Astrocyte of the cerebellum (primary cell): ENCODE measurements around the gene MAGI1.

Experiments
- DNase-seq: peaks from one replicate; pipeline ENCODE4 v3.0.0-alpha.2; 2011; ENCODE audit warnings: low read depth
- H3K4me3 ChIP-seq: 2 replicates; pipeline ENCODE4 v1.5.1; 2011; ENCODE audit warnings: mild to moderate bottlenecking, low read depth, low read length, moderate library complexity
- in situ Hi-C: cut with HindIII; loops from 2 replicates; pipeline ENCODE4 v1.10.0; 2017; ENCODE audit warnings: low sequenced_read_pairs
- TF ChIP-seq, protein P1 (sequence below): IDR thresholded peaks from 2 replicates; pipeline ENCODE4 v1.5.1; 2012; ENCODE audit warnings: low read length, low read depth, moderate library complexity, mild to moderate bottlenecking; ENCODE audit errors: missing control alignments

MAGI1 gene

DNA sequence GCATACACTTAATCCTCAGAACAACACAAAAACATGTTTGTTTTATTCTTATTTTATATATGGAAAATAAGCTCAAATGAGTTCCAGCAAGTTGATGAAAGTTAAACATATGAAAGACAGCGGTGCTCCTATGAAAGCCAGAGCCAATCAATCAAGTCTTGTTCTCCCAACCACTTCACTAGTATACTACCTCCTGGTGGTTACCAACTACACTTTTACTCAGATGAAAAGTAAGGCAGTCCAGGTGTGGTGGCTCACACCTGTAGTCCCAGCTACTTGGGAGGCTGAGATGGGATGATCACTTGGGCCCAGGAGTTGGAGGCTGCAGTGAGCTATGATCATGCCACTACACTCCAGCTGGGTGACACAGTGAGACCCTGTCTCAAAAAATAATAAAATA is 66.0 kb downstream of the MAGI1 start:
- in situ Hi-C loops: no loop called here
- no peak overlapping the region for H3K4me3 ChIP-seq
- no peak for DNase-seq
- TF ChIP-seq, protein P1, sequence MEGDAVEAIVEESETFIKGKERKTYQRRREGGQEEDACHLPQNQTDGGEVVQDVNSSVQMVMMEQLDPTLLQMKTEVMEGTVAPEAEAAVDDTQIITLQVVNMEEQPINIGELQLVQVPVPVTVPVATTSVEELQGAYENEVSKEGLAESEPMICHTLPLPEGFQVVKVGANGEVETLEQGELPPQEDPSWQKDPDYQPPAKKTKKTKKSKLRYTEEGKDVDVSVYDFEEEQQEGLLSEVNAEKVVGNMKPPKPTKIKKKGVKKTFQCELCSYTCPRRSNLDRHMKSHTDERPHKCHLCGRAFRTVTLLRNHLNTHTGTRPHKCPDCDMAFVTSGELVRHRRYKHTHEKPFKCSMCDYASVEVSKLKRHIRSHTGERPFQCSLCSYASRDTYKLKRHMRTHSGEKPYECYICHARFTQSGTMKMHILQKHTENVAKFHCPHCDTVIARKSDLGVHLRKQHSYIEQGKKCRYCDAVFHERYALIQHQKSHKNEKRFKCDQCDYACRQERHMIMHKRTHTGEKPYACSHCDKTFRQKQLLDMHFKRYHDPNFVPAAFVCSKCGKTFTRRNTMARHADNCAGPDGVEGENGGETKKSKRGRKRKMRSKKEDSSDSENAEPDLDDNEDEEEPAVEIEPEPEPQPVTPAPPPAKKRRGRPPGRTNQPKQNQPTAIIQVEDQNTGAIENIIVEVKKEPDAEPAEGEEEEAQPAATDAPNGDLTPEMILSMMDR: no peak

DNA sequence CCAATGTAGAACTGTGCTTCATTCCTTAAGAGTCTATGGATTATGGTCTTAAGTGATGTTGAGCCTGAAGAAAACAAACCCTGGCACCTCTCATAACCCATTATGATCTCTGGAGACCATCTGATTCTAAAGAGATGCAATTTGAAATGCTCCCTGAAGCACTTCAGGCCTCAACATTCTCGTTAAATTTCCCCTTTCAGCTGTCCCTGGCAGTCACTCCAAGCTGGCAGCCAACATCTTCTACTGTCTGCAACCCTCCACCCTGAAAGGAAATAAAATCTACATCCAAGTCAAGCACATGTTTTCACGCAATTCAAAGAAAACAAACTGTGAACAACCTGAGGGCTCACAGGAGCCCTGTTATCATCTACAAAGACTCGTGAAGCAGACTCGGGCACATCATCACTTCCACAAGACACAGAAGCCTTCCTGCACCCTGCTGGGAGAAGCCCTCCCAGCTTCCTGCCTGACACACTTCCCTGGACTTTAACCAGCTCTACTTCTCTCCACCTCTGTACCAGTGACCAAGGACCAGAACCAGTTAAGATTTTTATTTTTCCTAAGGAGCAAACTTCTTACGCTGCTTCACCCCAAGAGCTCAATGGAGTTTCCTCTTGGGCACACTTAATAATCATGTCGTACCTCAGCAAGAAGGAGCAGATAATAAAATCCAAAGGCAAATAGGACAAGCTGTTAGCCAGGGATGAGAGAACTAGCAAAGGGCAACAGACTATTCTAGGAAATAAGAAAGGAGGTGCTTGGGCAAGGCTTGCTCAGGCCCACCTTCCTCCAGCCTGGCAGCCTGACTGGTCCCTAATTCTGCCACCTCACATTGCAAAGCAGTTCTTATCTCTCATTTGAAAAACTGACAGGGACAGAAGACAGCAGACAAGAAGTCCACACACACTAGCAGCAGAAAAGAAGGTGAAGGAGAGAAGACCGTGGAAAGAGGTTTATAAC is 67.1 kb downstream of the MAGI1 start:
- DNase-seq: no peak
- in situ Hi-C loops: no loop called here
- TF ChIP-seq, protein P1: no peak
- H3K4me3 ChIP-seq: no peak overlapping the region

GRCh38 chr3:65968996-65969395 is 69.7 kb downstream of the MAGI1 start:
- TF ChIP-seq, protein P1: no peak
- in situ Hi-C loops: no loop called here
- H3K4me3 ChIP-seq: no peak overlapping the region
- DNase-seq: no peak

- in situ Hi-C loops: no loop called here
- no peak overlapping the region for H3K4me3 ChIP-seq
- no peak for DNase-seq
- TF ChIP-seq, protein P1: no peak
These were observed 71.3 kb downstream of the MAGI1 start for GRCh38 chr3:65967451-65967850.

DNA sequence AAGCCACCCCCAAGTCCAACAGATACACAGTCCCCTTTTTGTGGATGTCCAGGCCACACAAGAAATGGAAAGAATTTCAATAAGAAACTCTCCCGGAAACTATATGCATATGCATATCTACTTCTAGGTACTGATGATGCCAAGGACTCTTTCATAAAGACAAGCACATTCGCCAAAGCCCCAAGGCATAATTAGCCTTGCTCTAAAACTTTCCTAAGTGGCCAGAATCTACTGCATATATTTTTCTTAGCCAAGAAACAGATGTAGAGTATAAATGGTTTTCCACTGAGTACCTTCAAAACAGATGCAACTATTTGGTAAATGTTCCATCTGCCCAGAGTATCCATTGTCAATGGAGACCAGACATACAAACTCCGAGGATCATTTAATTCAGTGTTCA is 73.9 kb downstream of the MAGI1 start:
- in situ Hi-C loops: loop anchor here (5.0 kb wide), 1 partner anchor 63 kb away; no protein-coding TSS in a partner anchor
- H3K4me3 ChIP-seq: no peak overlapping the region
- TF ChIP-seq, protein P1: no peak
- DNase-seq: no peak

DNA sequence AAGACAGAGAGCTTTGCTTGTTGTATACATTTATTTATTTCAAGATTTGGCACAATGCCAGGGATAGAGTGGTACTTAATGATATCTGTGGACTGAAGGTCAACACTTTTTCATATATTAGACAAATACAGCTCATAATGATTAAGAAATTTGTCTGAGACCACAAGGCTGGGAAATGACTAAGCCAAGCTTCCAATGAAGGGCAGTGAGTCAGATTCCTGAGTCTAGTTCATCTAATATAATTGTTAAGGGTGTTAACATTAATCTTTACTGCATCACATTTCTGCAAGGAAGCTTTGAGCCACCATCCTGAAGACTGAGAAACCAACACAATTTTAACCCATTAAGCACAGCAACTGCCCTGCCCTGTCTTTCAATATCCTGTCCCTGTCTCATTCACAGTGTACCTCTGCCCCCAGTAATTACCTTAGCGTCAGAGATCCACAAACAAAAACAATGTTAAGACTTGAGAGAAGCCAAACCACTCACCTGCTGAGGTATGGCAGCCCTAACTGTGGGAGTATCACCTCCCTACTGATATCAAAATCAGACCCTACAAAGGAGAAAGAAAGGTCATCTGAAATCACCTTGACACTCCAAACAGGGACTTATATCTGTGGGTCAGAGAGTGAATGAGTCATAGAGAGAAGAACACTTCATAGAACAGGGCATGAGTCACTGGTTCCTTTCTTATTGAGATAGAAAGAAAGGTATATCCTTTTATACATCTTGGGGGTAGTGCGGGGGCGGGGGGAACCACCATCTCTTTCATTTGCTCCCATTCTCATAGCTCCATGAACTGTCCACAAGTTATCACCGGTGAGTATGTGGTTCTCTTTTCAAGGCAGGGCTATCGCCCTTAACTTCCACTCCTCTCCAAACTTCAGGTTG is 74.7 kb downstream of the MAGI1 start:
- H3K4me3 ChIP-seq: no peak overlapping the region
- DNase-seq: peak; percentile 76
- TF ChIP-seq, protein P1: no peak
- in situ Hi-C loops: loop anchor here (5.0 kb wide), 1 partner anchor 62 kb away; no protein-coding TSS in a partner anchor
